GM18867 (cell line): ENCODE measurements around the gene TTF1.
"Not testable (repeated sequence)": the region's sequence is repeated elsewhere in the genome, so short reads cannot be mapped to it uniquely, and the experiment has no call there.

Experiments used
- ATAC-seq: cut with Tn5 transposase; IDR thresholded peaks from one replicate; pipeline ENCODE4 v1.9.1; 2021; ENCODE audit warnings: mild to moderate bottlenecking, moderate library complexity; ENCODE audit not compliant: unreplicated experiment

TTF1 gene

GRCh38 chr9:132412089-132412488, 5.4 kb upstream of the TTF1 start:
- ATAC-seq = no peak

- ATAC-seq = peak; percentile 45
Observed at GRCh38 chr9:132411091-132411508, 4.5 kb upstream of the TTF1 start.

GRCh38 chr9:132410642-132411041, 4.0 kb upstream of the TTF1 start:
- ATAC-seq = no peak

DNA sequence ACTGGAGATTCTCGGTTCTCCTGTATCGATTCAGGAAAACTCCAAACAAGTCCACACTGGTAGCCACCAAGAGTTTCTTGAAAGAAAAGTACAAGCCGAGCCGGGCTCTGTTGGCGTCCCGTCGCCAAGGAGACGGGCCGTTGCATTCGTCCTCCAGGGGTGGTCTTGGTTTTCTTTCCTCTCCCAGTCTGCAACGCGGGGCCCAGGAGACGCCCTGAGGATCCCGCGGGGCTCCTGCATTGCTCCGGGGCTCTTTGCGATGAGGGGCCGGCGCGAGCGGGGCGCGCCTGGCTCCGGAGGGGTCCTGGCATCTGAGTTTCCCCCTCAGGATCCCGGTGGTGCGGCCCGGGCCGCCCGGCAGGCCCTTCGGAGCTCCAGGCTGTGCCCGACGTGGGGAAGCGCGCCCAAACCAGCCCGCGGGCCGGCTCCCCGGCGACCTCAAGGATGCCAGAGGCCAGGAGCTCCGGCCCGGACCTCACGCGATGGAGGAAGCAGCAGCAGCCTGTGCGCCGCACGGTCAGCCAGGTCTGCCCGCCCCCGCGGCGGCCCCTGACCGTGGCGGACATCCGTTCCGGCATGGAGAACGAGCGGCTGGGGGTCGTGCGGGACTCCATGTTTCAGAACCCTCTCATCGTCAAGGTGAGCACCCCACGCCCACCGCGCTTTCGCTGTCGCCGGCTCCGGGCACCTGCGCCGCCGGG, 3.3 kb upstream of the TTF1 start, which contains the start of gene CFAP77:
Gene CFAP77, plus strand, starts transcription at position 384 of the 701 bp plus-strand sequence. Its CDS starts 61 bp downstream, at position 445.
- no peak for ATAC-seq

DNA sequence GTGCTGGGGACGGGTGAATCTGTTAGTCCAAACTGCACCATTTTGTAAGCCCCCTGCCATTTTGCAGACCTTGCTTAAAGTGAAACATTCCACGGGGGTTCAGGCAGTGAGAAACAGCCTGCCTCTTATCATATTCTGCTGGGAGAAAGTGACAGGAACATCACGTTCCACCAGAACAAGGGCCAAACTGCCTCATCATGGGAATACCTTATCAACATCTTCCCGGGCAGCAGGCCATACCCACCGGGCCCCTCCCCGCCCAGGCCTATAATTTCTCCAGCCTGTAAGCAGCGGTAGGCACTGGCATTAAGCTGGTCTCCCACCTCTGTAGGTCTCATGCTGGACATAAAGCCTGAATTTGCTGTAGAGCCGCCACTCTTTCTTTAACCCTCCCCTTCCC, 1.9 kb upstream of the TTF1 start:
- ATAC-seq = no peak

GRCh38 chr9:132407196-132407595, 556 bp upstream of the TTF1 start:
- ATAC-seq = no peak

- ATAC-seq = no peak
Observed at GRCh38 chr9:132404228-132404881, 2.3 kb downstream of the TTF1 start.

DNA sequence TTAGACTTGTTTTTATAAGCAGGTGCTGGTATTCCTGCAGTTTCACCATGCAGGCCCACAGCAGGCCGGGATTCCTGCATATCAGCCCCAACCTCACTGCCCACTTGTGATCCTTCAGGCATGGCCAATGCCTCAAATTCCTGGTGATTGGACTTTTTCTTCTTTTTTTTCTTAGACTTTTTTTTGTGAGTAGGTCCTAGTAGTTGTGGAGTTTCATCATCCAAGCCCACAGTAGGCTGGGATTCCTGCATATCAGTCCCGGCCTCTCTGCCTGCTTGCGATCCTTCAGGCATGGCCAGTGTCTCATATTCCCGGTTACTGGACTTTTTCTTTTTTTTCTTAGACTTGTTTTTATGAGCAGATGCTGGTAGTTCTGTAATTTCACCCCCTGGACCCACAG, 4.8 kb downstream of the TTF1 start:
- ATAC-seq = no peak

DNA sequence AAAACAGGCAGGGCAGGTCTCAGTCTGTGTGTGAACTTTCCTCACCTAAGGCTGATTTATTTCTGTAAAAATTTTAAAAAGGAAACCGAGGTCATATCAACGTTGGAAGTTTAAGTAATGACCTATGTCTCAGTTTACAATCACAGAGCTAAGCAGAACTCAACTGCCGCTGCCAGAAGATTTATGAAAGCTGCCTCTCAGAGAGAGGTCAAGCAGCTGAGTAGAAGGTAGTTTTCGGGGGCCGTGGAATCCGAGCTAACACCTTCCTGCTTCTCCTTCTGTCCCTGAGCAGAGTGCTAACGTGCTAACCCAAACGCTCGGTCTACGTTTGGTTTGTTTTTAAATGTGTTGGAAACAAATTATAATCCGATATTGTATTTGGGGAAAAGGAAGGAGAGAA, 11.1 kb downstream of the TTF1 start:
- no peak for ATAC-seq

GRCh38 chr9:132391449-132391848, 15.2 kb downstream of the TTF1 start:
- ATAC-seq = no peak

- ATAC-seq = no peak
Observed at GRCh38 chr9:132390966-132391365, 15.7 kb downstream of the TTF1 start.

DNA sequence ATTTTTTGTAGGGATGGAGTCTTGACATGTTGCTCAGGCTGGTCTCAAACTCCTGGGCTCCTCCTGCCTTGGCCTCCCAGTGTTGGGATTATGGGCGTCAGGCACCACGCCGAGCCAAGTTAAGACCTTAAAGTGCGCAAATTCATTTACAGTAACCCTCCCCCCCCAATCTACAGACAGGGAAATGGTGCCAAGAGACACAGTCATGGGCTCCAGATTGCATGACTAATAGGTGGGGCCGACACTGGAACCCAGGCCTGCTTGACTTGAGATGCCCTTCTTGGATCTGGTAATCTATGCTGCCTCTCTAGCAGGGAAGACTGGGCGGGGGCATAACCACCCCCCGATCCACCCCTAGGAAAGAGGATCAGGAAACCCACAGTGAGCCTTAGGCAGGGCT, 19.5 kb downstream of the TTF1 start:
- ATAC-seq = no peak

DNA sequence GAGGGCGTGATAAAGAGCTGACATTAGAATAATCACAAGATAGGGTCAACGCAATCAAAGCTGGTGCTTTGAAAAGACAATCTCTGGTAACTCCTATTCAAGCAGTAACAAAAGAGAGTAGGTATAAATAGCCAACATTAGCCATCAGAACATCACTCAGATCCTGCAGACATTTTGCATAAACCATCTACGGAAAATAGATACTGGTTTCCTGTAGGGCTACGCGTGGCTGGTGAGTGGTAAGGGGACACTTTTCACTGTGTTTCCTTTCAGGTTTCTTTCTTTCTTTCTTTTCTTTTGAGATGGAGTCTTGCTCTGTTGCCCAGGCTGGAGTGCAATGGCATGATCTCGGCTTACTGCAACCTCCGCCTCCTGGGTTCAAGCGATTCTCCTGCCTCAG, 22.3 kb downstream of the TTF1 start:
- ATAC-seq = peak; percentile 54

- ATAC-seq = peak; percentile 34
Observed at GRCh38 chr9:132383462-132383883, 23.2 kb downstream of the TTF1 start.

- peak; percentile 60 for ATAC-seq
Observed at GRCh38 chr9:132381966-132382541, 24.6 kb downstream of the TTF1 start.

DNA sequence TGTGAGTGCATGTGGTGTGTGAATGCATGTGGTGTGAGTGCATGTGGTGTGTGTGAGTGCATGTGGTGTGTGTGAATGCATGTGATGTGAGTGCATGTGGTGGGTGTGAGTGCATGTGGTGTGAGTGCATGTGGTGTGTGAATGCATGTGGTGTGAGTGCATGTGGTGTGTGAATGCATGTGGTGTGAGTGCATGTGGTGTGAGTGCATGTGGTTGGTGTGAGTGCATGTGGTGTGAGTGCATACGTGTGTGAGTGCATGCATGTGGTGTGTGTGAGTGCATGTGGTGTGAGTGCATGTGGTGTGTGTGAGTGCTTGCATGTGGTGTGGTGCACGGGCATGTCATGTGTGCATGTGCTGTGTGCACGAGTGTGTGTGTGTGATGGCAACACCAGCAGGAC, 28.2 kb downstream of the TTF1 start:
- ATAC-seq = not testable (repeated sequence)

- ATAC-seq = not testable (repeated sequence)
Observed at GRCh38 chr9:132377769-132378168, 28.9 kb downstream of the TTF1 start.

GRCh38 chr9:132372177-132373095, 34.2 kb downstream of the TTF1 start:
- ATAC-seq = no peak

DNA sequence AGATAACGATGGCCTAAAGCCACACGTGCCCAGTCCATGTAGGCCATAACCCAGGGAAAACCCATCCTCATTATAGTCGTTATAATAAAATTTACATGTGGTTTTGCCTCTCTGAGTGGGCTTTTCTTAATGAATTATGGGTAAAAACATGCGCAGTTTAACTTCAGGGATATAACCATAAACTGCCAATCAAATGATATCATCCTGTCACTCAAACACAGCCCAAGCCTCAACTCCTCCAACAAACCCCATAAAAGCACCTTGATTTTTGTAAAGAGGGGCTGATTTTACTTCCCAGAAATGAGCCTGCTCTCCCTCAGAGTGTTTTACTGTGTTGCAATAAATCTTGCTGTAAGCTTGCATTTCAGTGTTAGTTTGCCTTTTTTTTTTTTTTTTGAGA, 36.0 kb downstream of the TTF1 start:
- ATAC-seq = no peak

DNA sequence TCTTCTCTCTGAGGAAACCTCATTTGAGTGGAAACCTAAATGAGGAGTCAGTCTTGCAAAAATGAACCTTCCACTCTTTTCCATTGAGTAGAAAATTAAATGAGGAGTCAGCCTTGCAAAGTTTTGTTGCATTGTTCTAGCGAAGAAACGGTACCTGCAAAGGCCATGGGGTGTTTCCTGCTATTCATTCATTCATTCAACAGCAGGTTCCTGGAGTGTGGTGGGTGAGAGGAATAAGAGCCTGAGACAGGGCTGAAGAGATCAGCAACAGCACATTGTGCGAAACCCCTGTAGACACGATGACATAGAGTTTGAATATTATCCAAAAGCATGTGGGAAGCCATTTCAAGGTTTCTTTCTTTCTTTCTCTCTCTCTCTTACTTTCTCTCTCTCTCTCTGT, 37.2 kb downstream of the TTF1 start:
- no peak for ATAC-seq
